BJ (cell line): Measurements from ENCODE around the gene MUC16. TPM values are rescaled to one million over a fixed set of nuclear protein-coding genes. Genes with fewer than 3 reads are reported as not detected.
"Not testable (repeated sequence)": the region's sequence is repeated elsewhere in the genome, so short reads cannot be mapped to it uniquely, and the experiment has no call there.

ENCODE experiments used
- CTCF ChIA-PET: fragments of 350-600 bp; formaldehyde crosslinking; extraction: SDS; loops from one replicate; lab custom pipeline; 2021; ENCODE audit warnings: antibody characterized with exemption, inconsistent platforms; lab: Yijun Ruan, JAX
- POLR2A ChIA-PET: fragments of 300-600 bp; sonication (Branson Sonifier 250); formaldehyde crosslinking; extraction: SDS; loops from one replicate; lab custom pipeline; 2021; ENCODE audit warnings: antibody characterized with exemption; lab: Charles Lee
- DNase-seq: peaks from one replicate; pipeline ENCODE4 v3.0.0-alpha.2; 2011; ENCODE audit warnings: low read depth
- H3K27me3 ChIP-seq: 2 replicates; pipeline ENCODE4 v1.6.0; 2011; ENCODE audit warnings: low read length; ENCODE audit not compliant: control insufficient read depth, insufficient read depth
- H3K36me3 ChIP-seq: 2 replicates; pipeline ENCODE4 v1.5.1; 2011; ENCODE audit warnings: low read length; ENCODE audit not compliant: control insufficient read depth, insufficient read depth
- H3K4me3 ChIP-seq: 2 replicates; pipeline ENCODE4 v1.5.1; 2011; ENCODE audit warnings: low read depth, mild to moderate bottlenecking, control low read depth, low read length
- CTCF ChIP-seq: IDR thresholded peaks from 2 replicates; pipeline ENCODE4 v1.5.1; 2011; ENCODE audit warnings: low read depth, mild to moderate bottlenecking, control low read depth, inconsistent platforms, low read length, moderate library complexity; ENCODE audit not compliant: insufficient read depth
- polyA plus RNA-seq: library from polyadenylated mRNA; depleted of rRNA; stranded (reverse); fragments of >200 nt; gene quantifications from 2 replicates; pipeline ENCODE4 v1.2.3, GENCODE V29; 2011

MUC16 gene
- polyA plus RNA-seq, 1 experiment = not detected

- DNase-seq = no peak
- ChIA-PET POLR2A (no interaction called here), CTCF (interaction anchor here (0.6 kb wide), 1 partner anchor 251 kb away, joined by 3 read pairs; no protein-coding TSS in a partner anchor)
- Histone ChIP-seq H3K4me3 (no peak overlapping the region), H3K27me3 (no peaks in the 10 kb centered on the region), H3K36me3 (no peaks in the 10 kb centered on the region)
- TF ChIP-seq CTCF = no peak
Observed at GRCh38 chr19:9054207-9054606, 44.0 kb upstream of the MUC16 start.

GRCh38 chr19:9053674-9054073 is 43.5 kb upstream of the MUC16 start:
- H3K36me3 ChIP-seq, H3K4me3 ChIP-seq, POLR2A ChIA-PET, H3K27me3 ChIP-seq, DNase-seq: not testable (repeated sequence)
- CTCF ChIA-PET = interaction anchor here (0.6 kb wide), 1 partner anchor 227 kb away, joined by 3 read pairs; no protein-coding TSS in a partner anchor

GRCh38 chr19:9052894-9053293 is 42.7 kb upstream of the MUC16 start:
- POLR2A ChIA-PET = no interaction called here
- DNase-seq = no peak
- Histone ChIP-seq H3K27me3 (no peaks in the 10 kb centered on the region), H3K36me3 (no peaks in the 10 kb centered on the region), H3K4me3 (no peak overlapping the region)
- CTCF ChIA-PET = no interaction called here
- no peak for TF ChIP-seq CTCF

GRCh38 chr19:9046694-9047093 is 36.5 kb upstream of the MUC16 start:
- no peak for TF ChIP-seq CTCF
- no peaks in the 10 kb centered on the region for H3K27me3 ChIP-seq
- H3K4me3 ChIP-seq = no peak overlapping the region
- CTCF ChIA-PET = no interaction called here
- no peak for DNase-seq
- POLR2A ChIA-PET = no interaction called here
- H3K36me3 ChIP-seq = no peaks in the 10 kb centered on the region

- DNase-seq = no peak
- TF ChIP-seq CTCF = no peak
- H3K36me3 ChIP-seq = no peaks in the 10 kb centered on the region
- ChIA-PET CTCF (no interaction called here), POLR2A (no interaction called here)
- no peak overlapping the region for H3K4me3 ChIP-seq
- no peaks in the 10 kb centered on the region for H3K27me3 ChIP-seq
Observed at GRCh38 chr19:9044449-9044848, 34.2 kb upstream of the MUC16 start.

GRCh38 chr19:9043524-9043923 is 33.3 kb upstream of the MUC16 start:
- ChIA-PET CTCF (no interaction called here), POLR2A (no interaction called here)
- DNase-seq = no peak
- Histone ChIP-seq H3K36me3 (no peaks in the 10 kb centered on the region), H3K4me3 (no peak overlapping the region), H3K27me3 (no peaks in the 10 kb centered on the region)
- TF ChIP-seq CTCF = no peak
